ENCODE results near the gene KIF22.

DNA sequence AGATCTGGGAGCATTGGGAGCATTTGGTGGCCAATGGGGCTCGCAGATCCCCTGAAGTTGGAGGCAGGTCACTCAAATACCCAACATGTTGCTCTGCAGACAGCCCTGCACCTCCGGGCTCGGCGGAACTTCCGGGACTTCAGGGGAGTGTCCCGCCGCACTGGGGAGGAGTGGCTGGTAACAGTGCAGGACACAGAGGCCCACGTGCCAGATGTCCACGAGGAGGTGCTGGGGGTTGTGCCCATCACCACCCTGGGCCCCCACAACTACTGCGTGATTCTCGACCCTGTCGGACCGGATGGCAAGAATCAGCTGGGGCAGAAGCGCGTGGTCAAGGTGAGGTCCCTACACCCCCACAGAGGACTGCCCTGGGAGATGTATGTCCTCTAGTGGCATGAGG lies 46.1 kb downstream of the KIF22 start:
- TF ChIP-seq POLR2A (IDR thresholded peaks at IDR 0.05; ENCODE audit: low read depth, low read length): no peak
- TF ChIP-seq POLR2AphosphoS5 (IDR thresholded peaks at IDR 0.05; ENCODE audit: low read depth, low read length): no peak
- no peak for TF ChIP-seq TAF1 (IDR thresholded peaks at IDR 0.05; ENCODE audit: borderline replicate concordance, low read depth, low read length)

Data from GM12892 (cell line).